GM10248 (cell line): ENCODE data around the gene ZNF260.

Source experiments
- CTCF ChIA-PET: fragments of 300-600 bp; sonication (Branson Sonifier 250); formaldehyde crosslinking; extraction: SDS; loops from one replicate; lab custom pipeline; 2021; ENCODE audit warnings: antibody characterized with exemption; lab: Yijun Ruan, JAX
- POLR2A ChIA-PET: fragments of 350-650 bp; sonication (Branson Sonifier 250); formaldehyde crosslinking; extraction: SDS; loops from one replicate; lab custom pipeline; 2020; ENCODE audit warnings: antibody characterized with exemption; lab: Yijun Ruan, JAX
- DNase-seq: peaks from one replicate; pipeline ENCODE4 v3.0.0; 2012; ENCODE audit errors: extremely low spot score
- TF ChIP-seq, protein P1 (sequence below): IDR thresholded peaks from 2 replicates; pipeline ENCODE4 v1.5.1; 2012; ENCODE audit warnings: mild to moderate bottlenecking, low read depth; ENCODE audit errors: extremely low read depth, missing control alignments, control extremely low read depth

Gene ZNF260

DNA sequence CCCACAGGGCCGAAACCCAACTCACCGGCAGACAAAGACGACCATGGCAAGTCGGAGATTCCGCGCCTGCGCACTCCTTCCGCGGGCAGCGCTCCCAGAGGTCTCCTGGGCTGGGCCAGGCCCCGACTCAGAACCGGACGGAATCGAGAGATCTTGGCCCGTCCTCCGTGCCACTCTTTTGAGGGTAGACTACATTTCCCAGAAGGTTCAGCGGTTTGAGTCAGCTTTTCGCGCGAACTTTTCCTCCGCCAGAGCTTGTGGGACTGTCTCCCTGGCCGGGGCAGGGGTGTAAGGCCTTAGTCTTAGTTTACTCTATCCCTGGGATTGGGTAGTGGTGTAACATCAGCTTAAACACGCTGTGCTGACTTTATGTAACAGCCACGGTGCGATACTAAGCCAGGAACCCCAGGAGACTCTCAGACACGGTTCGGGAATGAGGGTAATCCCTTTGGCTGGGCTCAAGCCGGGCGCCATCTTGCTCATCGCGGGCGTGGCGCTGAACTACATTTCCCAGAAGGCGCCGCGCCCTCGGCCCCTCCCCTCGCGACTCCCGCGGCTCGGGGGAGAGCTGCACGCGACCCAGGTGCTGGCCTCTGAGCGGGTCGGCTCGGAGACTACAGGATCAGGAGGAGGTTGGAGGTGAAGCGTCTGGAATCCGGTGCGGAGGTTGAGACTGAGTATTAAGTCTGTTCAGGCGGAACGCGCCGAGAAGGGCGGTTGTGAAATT lies at the start of gene ZNF260:
Gene ZNF260 (minus strand): TSS at position 78 of the 727 bp plus-strand sequence. CDS start 13,033 bp downstream, outside the sequence.
- peak; percentile 94 for DNase-seq
- POLR2A ChIA-PET, result interaction anchor here (0.5 to 1.6 kb wide), 5 partner anchors 42 to 309 kb away, joined by 3 to 7 read pairs (median 3); partner anchors contain the start of genes ZNF529 and ZNF850
- CTCF ChIA-PET, result interaction anchor here (1.2 to 1.6 kb wide), 3 partner anchors 13 to 389 kb away, joined by 3 read pairs; no protein-coding TSS in a partner anchor
- TF ChIP-seq, protein P1, sequence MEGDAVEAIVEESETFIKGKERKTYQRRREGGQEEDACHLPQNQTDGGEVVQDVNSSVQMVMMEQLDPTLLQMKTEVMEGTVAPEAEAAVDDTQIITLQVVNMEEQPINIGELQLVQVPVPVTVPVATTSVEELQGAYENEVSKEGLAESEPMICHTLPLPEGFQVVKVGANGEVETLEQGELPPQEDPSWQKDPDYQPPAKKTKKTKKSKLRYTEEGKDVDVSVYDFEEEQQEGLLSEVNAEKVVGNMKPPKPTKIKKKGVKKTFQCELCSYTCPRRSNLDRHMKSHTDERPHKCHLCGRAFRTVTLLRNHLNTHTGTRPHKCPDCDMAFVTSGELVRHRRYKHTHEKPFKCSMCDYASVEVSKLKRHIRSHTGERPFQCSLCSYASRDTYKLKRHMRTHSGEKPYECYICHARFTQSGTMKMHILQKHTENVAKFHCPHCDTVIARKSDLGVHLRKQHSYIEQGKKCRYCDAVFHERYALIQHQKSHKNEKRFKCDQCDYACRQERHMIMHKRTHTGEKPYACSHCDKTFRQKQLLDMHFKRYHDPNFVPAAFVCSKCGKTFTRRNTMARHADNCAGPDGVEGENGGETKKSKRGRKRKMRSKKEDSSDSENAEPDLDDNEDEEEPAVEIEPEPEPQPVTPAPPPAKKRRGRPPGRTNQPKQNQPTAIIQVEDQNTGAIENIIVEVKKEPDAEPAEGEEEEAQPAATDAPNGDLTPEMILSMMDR, result no peak

DNA sequence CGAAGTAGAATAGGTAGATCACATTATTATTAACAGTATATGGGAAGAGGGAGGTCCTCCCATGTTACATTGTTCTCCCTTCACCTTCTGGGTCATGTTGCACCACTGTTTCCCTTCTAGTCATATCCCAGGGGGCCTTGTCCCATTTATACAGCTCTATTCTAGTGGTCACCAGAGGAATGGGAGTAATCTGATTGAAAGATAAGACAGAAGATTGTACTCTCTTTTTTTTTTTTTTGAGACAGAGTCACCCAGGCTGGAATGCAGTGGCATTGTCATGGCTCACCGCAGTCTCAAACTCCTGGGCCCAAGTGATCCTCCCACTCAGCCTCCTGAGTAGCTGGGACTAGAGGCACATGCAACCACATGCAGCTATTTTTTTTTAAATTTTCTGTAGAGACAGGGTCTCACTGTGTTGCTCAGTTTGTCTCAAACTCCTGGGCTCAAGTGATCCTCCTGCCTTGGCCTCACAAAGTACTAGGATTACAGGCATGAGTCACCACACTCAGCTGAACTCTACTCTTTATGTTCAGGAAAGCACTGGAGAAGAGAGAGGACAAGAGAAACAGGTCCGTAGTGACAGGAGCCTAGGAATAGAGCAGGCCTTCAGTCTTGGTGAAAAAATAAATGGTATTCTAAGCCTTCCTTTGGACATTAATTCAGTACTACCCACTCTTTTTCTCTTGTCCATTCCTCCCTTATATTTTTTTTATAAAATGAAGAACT lies 49.4 kb upstream of the ZNF260 start:
- ChIA-PET POLR2A (no interaction called here), CTCF (no interaction called here)

DNA sequence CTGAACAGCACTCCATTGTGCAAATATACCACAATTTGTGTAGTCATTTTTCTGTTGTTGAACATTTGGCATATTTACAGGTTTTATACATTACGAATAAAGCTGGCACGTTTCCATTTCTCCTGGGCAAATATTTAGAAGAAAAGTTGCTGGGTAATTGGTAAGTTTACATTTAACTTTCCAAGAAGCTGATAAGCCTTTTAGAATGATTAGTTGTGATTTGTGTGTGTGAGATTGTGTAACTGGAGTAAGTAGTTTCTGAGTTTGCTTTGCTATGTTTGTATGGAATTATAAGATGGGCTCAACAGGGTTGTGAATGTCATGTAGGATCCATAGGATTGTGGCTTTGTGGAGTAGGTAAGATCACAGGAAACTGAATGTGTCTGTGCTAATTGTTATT lies 46.7 kb upstream of the ZNF260 start:
- CTCF ChIA-PET, result no interaction called here
- TF ChIP-seq, protein P1, result no peak
- DNase-seq, result no peak
- POLR2A ChIA-PET, result no interaction called here

More for the DNA sequence above, 49.4 kb upstream of the ZNF260 start:
- DNase-seq, result no peak
- TF ChIP-seq, protein P1, result no peak

DNA sequence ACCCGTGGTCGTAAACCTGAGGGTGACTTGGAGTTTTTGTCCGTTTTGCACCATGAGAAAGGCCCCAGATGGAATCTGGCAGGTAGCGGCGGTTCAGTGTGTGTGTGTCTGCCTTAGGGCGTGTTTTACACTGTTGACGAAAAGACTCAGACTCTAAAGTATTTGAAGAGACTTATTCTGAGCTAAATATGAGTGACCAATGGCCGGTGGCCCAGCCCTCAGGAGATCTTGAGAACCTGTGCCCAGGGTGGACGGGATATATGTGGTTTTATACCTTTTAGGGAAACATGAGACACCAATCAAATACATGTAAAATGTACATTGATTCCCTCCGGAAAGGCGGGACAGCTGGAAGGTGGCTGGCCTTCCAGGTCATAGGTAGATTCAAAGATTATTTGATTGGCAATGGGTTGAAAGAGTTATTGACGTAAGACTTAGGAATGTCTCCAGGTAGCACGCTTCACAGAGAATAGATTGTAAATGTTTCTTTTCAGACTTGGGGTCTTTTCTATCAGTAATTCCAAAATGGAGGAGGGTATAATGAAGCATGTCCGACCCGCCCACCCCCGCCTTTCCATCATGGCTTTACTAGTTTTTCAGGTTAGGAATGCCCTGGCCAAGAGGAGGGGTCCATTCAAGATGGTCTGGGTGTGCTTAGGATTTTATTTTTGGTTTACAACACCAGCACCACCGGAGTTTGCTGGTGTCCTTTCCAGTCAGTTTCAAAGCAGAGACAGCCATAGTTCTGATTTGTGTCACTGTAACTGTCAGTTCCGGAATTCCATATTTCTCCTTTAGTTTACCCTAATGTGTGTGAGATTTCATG lies 46.0 kb upstream of the ZNF260 start:
- ChIA-PET CTCF (no interaction called here), POLR2A (interaction anchor here (1.9 kb wide), 1 partner anchor 31 kb away, joined by 7 read pairs; the partner anchor contains the start of gene ZNF382)
- DNase-seq, result no peak
- TF ChIP-seq, protein P1, result no peak

DNA sequence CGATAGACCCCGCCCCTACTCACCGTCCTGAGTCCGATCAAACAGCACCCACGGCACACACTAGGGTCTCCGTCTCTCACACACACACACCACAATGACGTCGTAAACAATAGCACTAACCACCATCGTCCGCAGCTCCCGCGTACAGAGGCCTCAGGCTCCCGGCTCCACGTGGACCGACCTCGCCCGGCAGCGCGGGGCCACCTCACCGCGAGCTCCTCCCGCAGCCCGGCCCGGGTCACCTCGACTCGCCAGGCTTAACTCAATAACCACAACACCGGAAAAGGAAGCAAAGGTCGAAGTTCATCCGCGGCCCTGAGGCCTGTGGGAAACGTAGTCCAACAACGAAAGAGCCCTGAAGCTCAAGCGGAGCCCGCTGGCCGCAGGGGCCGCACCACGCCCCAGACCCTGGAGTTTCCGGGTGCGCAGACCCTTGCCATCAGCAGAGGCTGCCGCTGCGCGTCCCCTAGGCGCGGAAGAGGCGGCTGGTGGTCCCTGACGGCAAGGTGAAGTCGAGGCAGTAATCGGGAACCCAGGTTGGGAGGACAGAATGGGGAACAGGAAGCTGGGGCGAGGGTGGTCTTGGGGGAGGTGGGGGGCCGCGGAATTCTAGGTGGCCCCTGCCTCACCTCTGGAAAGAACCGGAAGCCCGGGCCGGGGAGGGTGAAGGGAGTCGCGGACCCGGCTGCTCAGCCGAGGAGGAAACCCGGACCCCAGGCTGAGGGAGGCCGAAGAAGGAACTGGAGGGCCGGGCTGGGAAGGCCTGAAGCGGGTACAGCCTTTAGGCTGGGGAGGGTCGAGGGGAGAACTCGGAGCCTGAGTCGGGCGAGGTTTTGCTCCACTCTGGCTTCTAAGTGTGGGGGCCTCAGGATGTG lies 45.2 kb upstream of the ZNF260 start, which contains the start of gene ZNF529:
Gene ZNF529 (minus strand): TSS at position 273 of the 875 bp plus-strand sequence. CDS start 946 bp downstream, outside the sequence.
- ChIA-PET CTCF (interaction anchor here (1.0 kb wide), 1 partner anchor 9 kb away, joined by 3 read pairs; no protein-coding TSS in a partner anchor), POLR2A (interaction anchor here (1.1 to 1.9 kb wide), 2 partner anchors 32 to 45 kb away, joined by 3 to 7 read pairs; partner anchors contain the start of gene ZNF382)
- peak; percentile 93 for DNase-seq
- TF ChIP-seq, protein P1, result no peak
